SK-N-SH (cell line): ENCODE measurements around the gene CPA4. TPM values are rescaled to one million over a fixed set of nuclear protein-coding genes. Genes with fewer than 3 reads are reported as not detected.

Experiments
- CTCF ChIA-PET: fragments of 300-600, 350-600 bp; formaldehyde crosslinking; extraction: SDS; loops from one replicate; lab custom pipeline; 2021; lab: Yijun Ruan, JAX
- POLR2A ChIA-PET: fragments of 350-600 bp; sonication (Branson Sonifier 250); formaldehyde crosslinking; extraction: SDS; loops from one replicate; lab custom pipeline; 2020; ENCODE audit warnings: antibody characterized with exemption, inconsistent platforms; lab: Yijun Ruan, JAX
- DNase-seq: peaks from one replicate; pipeline ENCODE4 v3.0.0; 2012
- H2AFZ ChIP-seq: fragments of 200-600 bp; sonication (generic); 2 replicates; pipeline ENCODE4 v1.8.1; 2016; ENCODE audit warnings: antibody characterized with exemption, mild to moderate bottlenecking, low read depth
- H3F3A ChIP-seq: fragments of 200-600 bp; sonication (generic); replicated peaks from 2 replicates; pipeline ENCODE3; 2016; ENCODE audit warnings: antibody characterized with exemption, mild to moderate bottlenecking; ENCODE audit not compliant: insufficient read depth
- H3K27ac ChIP-seq, 2 experiments: fragments of 200-500 bp in 1 of 2; fragments of 200-600 bp in 1 of 2; sonication (Bioruptor generic) in 1 of 2; sonication (generic), shearing (Covaris generic) in 1 of 2; 2 replicates each; pipeline versions ENCODE4 v1.5.1 to v1.6.1; 2014 to 2016; ENCODE audit warnings: low read depth in 2 of 2, inconsistent platforms in 1 of 2, low read length in 1 of 2, mild to moderate bottlenecking in 1 of 2, mixed read lengths in 1 of 2
- H3K27me3 ChIP-seq: fragments of 200-600 bp; sonication (generic), shearing (Covaris generic); 2 replicates; pipeline ENCODE4 v1.6.1; 2016; ENCODE audit warnings: mixed run types; ENCODE audit not compliant: insufficient read depth
- H3K36me3 ChIP-seq, 2 experiments: fragments of 200-500 bp in 1 of 2; fragments of 200-600 bp in 1 of 2; sonication (Bioruptor generic) in 1 of 2; sonication (generic) in 1 of 2; replicated peaks in 1 of 2; 2 replicates each; pipeline versions ENCODE3 to v1.5.1; 2014 to 2016; ENCODE audit warnings: low read length in 1 of 2, mild to moderate bottlenecking in 1 of 2; ENCODE audit not compliant: insufficient read depth in 2 of 2, control insufficient read depth in 1 of 2
- H3K4me1 ChIP-seq, 2 experiments: fragments of 200-500 bp in 1 of 2; fragments of 200-600 bp in 1 of 2; sonication (Bioruptor generic) in 1 of 2; sonication (generic), shearing (Covaris generic) in 1 of 2; 2 replicates each; pipeline versions ENCODE4 v1.5.1 to v1.6.1; 2014 to 2016; ENCODE audit warnings: low read depth in 1 of 2, low read length in 1 of 2, mixed run types in 1 of 2; ENCODE audit not compliant: insufficient read depth in 2 of 2, control insufficient read depth in 1 of 2
- H3K4me2 ChIP-seq: fragments of 200-600 bp; sonication (generic), shearing (Covaris generic); 2 replicates; pipeline ENCODE4 v1.6.1; 2017; ENCODE audit warnings: mixed run types
- H3K4me3 ChIP-seq, 2 experiments: fragments of 200-500 bp in 1 of 2; fragments of 200-600 bp in 1 of 2; sonication (Bioruptor generic) in 1 of 2; sonication (generic), shearing (Covaris generic) in 1 of 2; 2 replicates each; pipeline versions ENCODE4 v1.5.1 to v1.8.1; 2014 to 2016; ENCODE audit warnings: low read depth in 2 of 2, inconsistent platforms in 1 of 2, low read length in 1 of 2, mild to moderate bottlenecking in 1 of 2, mixed read lengths in 1 of 2, moderate library complexity in 1 of 2
- H3K79me2 ChIP-seq: fragments of 200-600 bp; sonication (generic); 2 replicates; pipeline ENCODE4 v1.8.1; 2017; ENCODE audit warnings: mild to moderate bottlenecking; ENCODE audit not compliant: insufficient read depth
- H3K9ac ChIP-seq: fragments of 200-600 bp; sonication (generic); 2 replicates; pipeline ENCODE4 v1.6.1; 2017; ENCODE audit warnings: mixed run types
- H3K9me2 ChIP-seq: fragments of 200-600 bp; sonication (generic); 2 replicates; pipeline ENCODE4 v1.6.1; 2017; ENCODE audit warnings: mixed run types
- H3K9me3 ChIP-seq: fragments of 200-600 bp; sonication (generic); 2 replicates; pipeline ENCODE4 v1.6.1; 2017; ENCODE audit warnings: mixed run types, mild to moderate bottlenecking, moderate library complexity
- H4K20me1 ChIP-seq: fragments of 200-600 bp; sonication (generic); 2 replicates; pipeline ENCODE4 v1.6.1; 2017; ENCODE audit warnings: mild to moderate bottlenecking, mixed run types; ENCODE audit not compliant: insufficient read depth
- CHD2 ChIP-seq: fragments of 150-350 bp; IDR thresholded peaks from 2 replicates; pipeline ENCODE4 v1.6.1; 2018; ENCODE audit warnings: low read length; ENCODE audit not compliant: partially characterized antibody
- FOSL2 ChIP-seq: IDR thresholded peaks from 2 replicates; pipeline ENCODE4 v1.4.0; 2012; ENCODE audit warnings: low read depth, mild to moderate bottlenecking, moderate library complexity, borderline replicate concordance
- FOXJ3 ChIP-seq: sonication (generic); formaldehyde crosslinking; IDR thresholded peaks from 2 replicates; pipeline ENCODE4 v1.5.1; 2020; ENCODE audit warnings: mild to moderate bottlenecking, missing genetic modification reagents
- FOXM1 ChIP-seq: IDR thresholded peaks from 2 replicates; pipeline ENCODE4 v1.4.0; 2012; ENCODE audit warnings: low read depth, mild to moderate bottlenecking
- GABPA ChIP-seq: IDR thresholded peaks from 2 replicates; pipeline ENCODE4 v1.4.0; 2012; ENCODE audit warnings: low read depth, mild to moderate bottlenecking
- GATA2 ChIP-seq: sonication (generic); formaldehyde crosslinking; IDR thresholded peaks from 2 replicates; pipeline ENCODE4 v1.5.0; 2020; ENCODE audit warnings: mild to moderate bottlenecking, missing genetic modification reagents
- JUND ChIP-seq: IDR thresholded peaks from 2 replicates; pipeline ENCODE4 v1.4.0; 2012
- MEF2A ChIP-seq: IDR thresholded peaks from 2 replicates; pipeline ENCODE4 v1.4.0; 2012; ENCODE audit warnings: low read depth, borderline replicate concordance
- MXI1 ChIP-seq: IDR thresholded peaks from 2 replicates; pipeline ENCODE4 v1.6.1; 2012; ENCODE audit warnings: mild to moderate bottlenecking, low read depth, low read length, improper control_type of control experiment
- NFIC ChIP-seq: IDR thresholded peaks from 2 replicates; pipeline ENCODE4 v1.4.0; 2012; ENCODE audit warnings: borderline replicate concordance
- NRF1 ChIP-seq: IDR thresholded peaks from 2 replicates; pipeline ENCODE4 v1.6.1; 2012; ENCODE audit warnings: low read depth, mild to moderate bottlenecking, low read length
- POLR2AphosphoS5 ChIP-seq: IDR thresholded peaks from 2 replicates; pipeline ENCODE4 v1.6.1; 2012; ENCODE audit warnings: low read depth, low read length
- RAD21 ChIP-seq: IDR thresholded peaks from 2 replicates; pipeline ENCODE4 v1.6.1; 2012; ENCODE audit warnings: mild to moderate bottlenecking, low read length
- RCOR1 ChIP-seq: fragments of 150-350 bp; IDR thresholded peaks from 2 replicates; pipeline ENCODE4 v1.6.1; 2017; ENCODE audit warnings: antibody characterized with exemption, low read length
- RFX5 ChIP-seq: IDR thresholded peaks from 2 replicates; pipeline ENCODE4 v1.6.1; 2012; ENCODE audit warnings: mild to moderate bottlenecking, improper control_type of control experiment, low read length
- RXRA ChIP-seq: IDR thresholded peaks from 2 replicates; pipeline ENCODE4 v1.4.0; 2012; ENCODE audit warnings: low read depth, mild to moderate bottlenecking, borderline replicate concordance
- SMC3 ChIP-seq: IDR thresholded peaks from 2 replicates; pipeline ENCODE4 v1.6.1; 2012; ENCODE audit warnings: low read depth, low read length, improper control_type of control experiment
- TAF1 ChIP-seq: IDR thresholded peaks from 2 replicates; pipeline ENCODE4 v1.6.1; 2012; ENCODE audit warnings: low read depth, mild to moderate bottlenecking, low read length, moderate library complexity, borderline replicate concordance
- TCF12 ChIP-seq: IDR thresholded peaks from 2 replicates; pipeline ENCODE4 v1.4.0; 2012
- YY1 ChIP-seq: IDR thresholded peaks from 2 replicates; pipeline ENCODE4 v1.4.0; 2012; ENCODE audit warnings: low read depth, mild to moderate bottlenecking
- WGBS: methylation state at CpG from one replicate; pipeline ENCODE4 v1.1.6; 2017; ENCODE audit warnings: low lambda C conversion rate; 5-methylcytosine and 5-hydroxymethylcytosine counted together
- polyA plus RNA-seq, 3 experiments: library from polyadenylated mRNA; depleted of rRNA; stranded (reverse); fragments of >200 nt; gene quantifications; 2 replicates each; pipeline ENCODE4 v1.2.3, GENCODE V29; 2012
- TF ChIP-seq, protein P1 (sequence below): IDR thresholded peaks from 2 replicates; pipeline ENCODE4 v1.6.1; 2012; ENCODE audit warnings: mild to moderate bottlenecking, low read depth, low read length, moderate library complexity

The CPA4 gene
- polyA plus RNA-seq, 1 of the 3 experiments (the other 2 are of a cell fraction), result 176 TPM

DNA sequence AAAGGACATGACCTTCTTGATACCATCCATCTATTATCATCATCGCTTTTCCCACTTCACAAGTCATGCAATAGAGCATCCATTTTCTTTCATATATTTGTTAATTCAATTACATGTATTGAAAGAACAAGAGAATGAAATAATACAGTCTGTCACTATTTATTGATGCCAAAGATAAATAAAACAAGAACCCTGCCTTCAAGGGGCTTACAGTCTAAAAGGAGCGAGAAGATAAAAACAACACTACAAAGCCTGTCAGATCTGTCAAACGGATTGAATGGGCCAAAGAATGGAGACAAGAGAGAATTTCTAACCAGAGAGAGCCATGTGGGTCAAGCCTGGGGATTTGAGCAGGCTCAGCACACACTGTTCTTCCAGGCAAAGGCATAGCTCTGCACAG is 67.6 kb downstream of the CPA4 start:
- no peaks in the 10 kb centered on the region for H3K9me2 ChIP-seq
- POLR2A ChIA-PET, result no interaction called here
- H3K4me1 ChIP-seq, result peaks cover 28 to 35% of the 10 kb centered on the region in 2 experiments
- no peaks in the 10 kb centered on the region for H3K27me3 ChIP-seq
- no peak overlapping the region for H3K4me2 ChIP-seq
- no peak for DNase-seq
- H4K20me1 ChIP-seq, result no peaks in the 10 kb centered on the region
- no peak overlapping the region for H3K27ac ChIP-seq
- no peak overlapping the region for H2AFZ ChIP-seq
- no peak overlapping the region for H3K9ac ChIP-seq
- no peaks in the 10 kb centered on the region for H3K79me2 ChIP-seq
- CTCF ChIA-PET, result interaction anchor here (0.9 to 1.2 kb wide), 3 partner anchors 15 to 361 kb away, joined by 3 to 4 read pairs (median 3); no protein-coding TSS in a partner anchor
- TF ChIP-seq NFIC (no peak), RAD21 (no peak), NRF1 (no peak), RFX5 (no peak), RXRA (no peak), SMC3 (no peak), FOSL2 (no peak), TCF12 (no peak), TAF1 (no peak)
- no peaks in the 10 kb centered on the region for H3K36me3 ChIP-seq
- no peaks in the 10 kb centered on the region for H3K9me3 ChIP-seq
- 76% methylated on average over 3 of the region's 3 CpGs for WGBS
- no peak overlapping the region for H3K4me3 ChIP-seq
- H3F3A ChIP-seq, result peaks cover 31% of the 10 kb centered on the region

- 84% methylated on average over 6 of the region's 7 CpGs for whole genome bisulfite sequencing
- no peaks in the 10 kb centered on the region for H3K9me2 ChIP-seq
- peaks cover 30 to 35% of the 10 kb centered on the region in 2 experiments for H3K4me1 ChIP-seq
- H3F3A ChIP-seq, result peaks cover 23% of the 10 kb centered on the region
- no peaks in the 10 kb centered on the region for H4K20me1 ChIP-seq
- H3K9me3 ChIP-seq, result no peaks in the 10 kb centered on the region
- ChIA-PET CTCF (no interaction called here), POLR2A (no interaction called here)
- no peaks in the 10 kb centered on the region for H3K79me2 ChIP-seq
- no peak for TF ChIP-seq GATA2 (CRISPR knock-in tag)
- TF ChIP-seq JUND, result no peak
- no peak for TF ChIP-seq RCOR1
- TF ChIP-seq YY1, result no peak
- no peak for TF ChIP-seq TAF1
- TF ChIP-seq FOXJ3, result no peak
- no peak overlapping the region for H3K4me3 ChIP-seq
- H3K27ac ChIP-seq, result no peak overlapping the region
- no peaks in the 10 kb centered on the region for H3K27me3 ChIP-seq
- no peak overlapping the region for H2AFZ ChIP-seq
- H3K9ac ChIP-seq, result no peak overlapping the region
- H3K36me3 ChIP-seq, result no peaks in the 10 kb centered on the region
- H3K4me2 ChIP-seq, result no peak overlapping the region
- no peak for DNase-seq
Measured at GRCh38 chr7:130361681-130362080, 68.7 kb downstream of the CPA4 start.

- Histone ChIP-seq H3K27me3 (no peaks in the 10 kb centered on the region), H3K27ac (no peak overlapping the region), H3F3A (peaks cover 17% of the 10 kb centered on the region), H3K9me3 (no peaks in the 10 kb centered on the region), H3K4me2 (no peak overlapping the region), H3K9me2 (no peaks in the 10 kb centered on the region), H4K20me1 (no peaks in the 10 kb centered on the region), H3K9ac (no peak overlapping the region), H3K36me3 (no peaks in the 10 kb centered on the region), H2AFZ (no peak overlapping the region), H3K79me2 (no peaks in the 10 kb centered on the region), H3K4me1 (peaks cover 28 to 38% of the 10 kb centered on the region in 2 experiments), H3K4me3 (no peak overlapping the region)
- ChIA-PET POLR2A (no interaction called here), CTCF (interaction anchor here (0.7 kb wide), 1 partner anchor 1355 kb away, joined by 3 read pairs; no protein-coding TSS in a partner anchor)
- WGBS, result 93% methylated on average over 10 of the region's 10 CpGs
- no peak for DNase-seq
- TF ChIP-seq GATA2 (CRISPR knock-in tag), result no peak
- TF ChIP-seq MXI1, result no peak
- TF ChIP-seq RAD21, result no peak
- TF ChIP-seq TCF12, result no peak
- TF ChIP-seq YY1, result no peak
- TF ChIP-seq POLR2AphosphoS5, result no peak
- no peak for TF ChIP-seq TAF1
- TF ChIP-seq FOXM1, result no peak
- TF ChIP-seq RXRA, result no peak
- no peak for TF ChIP-seq GABPA
- no peak for TF ChIP-seq CHD2
- TF ChIP-seq, protein P1, sequence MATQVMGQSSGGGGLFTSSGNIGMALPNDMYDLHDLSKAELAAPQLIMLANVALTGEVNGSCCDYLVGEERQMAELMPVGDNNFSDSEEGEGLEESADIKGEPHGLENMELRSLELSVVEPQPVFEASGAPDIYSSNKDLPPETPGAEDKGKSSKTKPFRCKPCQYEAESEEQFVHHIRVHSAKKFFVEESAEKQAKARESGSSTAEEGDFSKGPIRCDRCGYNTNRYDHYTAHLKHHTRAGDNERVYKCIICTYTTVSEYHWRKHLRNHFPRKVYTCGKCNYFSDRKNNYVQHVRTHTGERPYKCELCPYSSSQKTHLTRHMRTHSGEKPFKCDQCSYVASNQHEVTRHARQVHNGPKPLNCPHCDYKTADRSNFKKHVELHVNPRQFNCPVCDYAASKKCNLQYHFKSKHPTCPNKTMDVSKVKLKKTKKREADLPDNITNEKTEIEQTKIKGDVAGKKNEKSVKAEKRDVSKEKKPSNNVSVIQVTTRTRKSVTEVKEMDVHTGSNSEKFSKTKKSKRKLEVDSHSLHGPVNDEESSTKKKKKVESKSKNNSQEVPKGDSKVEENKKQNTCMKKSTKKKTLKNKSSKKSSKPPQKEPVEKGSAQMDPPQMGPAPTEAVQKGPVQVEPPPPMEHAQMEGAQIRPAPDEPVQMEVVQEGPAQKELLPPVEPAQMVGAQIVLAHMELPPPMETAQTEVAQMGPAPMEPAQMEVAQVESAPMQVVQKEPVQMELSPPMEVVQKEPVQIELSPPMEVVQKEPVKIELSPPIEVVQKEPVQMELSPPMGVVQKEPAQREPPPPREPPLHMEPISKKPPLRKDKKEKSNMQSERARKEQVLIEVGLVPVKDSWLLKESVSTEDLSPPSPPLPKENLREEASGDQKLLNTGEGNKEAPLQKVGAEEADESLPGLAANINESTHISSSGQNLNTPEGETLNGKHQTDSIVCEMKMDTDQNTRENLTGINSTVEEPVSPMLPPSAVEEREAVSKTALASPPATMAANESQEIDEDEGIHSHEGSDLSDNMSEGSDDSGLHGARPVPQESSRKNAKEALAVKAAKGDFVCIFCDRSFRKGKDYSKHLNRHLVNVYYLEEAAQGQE, result no peak
- no peak for TF ChIP-seq MEF2A
Measured at GRCh38 chr7:130362251-130362816, 69.4 kb downstream of the CPA4 start.
